Measurements from ENCODE around the gene NEURL1. TPM values are rescaled to one million over a fixed set of nuclear protein-coding genes. Genes with fewer than 3 reads are reported as not detected.

NEURL1 gene
- total RNA-seq, 3 donors from 2014 or later: 15.9 to 68.7 (median 42.9) TPM

DNA sequence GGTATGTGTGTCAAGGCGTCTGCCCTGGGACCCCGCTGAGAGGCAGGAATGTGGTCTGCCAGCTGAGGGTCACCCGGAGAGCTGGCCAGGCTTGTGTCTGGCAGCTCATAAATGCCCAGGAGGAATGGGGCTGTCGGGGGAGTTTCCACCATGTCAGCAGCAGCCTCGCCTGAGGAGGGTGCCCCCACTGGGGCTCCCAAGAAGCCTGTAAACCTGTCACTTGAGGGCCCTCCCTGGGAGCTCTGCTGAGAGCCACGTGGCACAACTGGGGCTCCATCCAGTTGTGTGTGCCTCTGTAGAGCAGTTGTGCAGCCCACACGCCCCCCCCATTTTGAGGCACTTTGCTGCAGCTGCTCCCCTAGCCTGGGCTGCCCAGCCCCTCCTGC, 70.6 kb downstream of the NEURL1 start:
- DNase-seq (peak in 2 of 3 donors; percentile 25 to 37), ATAC-seq (no peak)
- Histone ChIP-seq H3K36me3 (ENCODE audit: low read depth) (no peaks in the 10 kb centered on the region), H3K4me3 (no peak overlapping the region), H3K9me3 (no peaks in the 10 kb centered on the region), H3K4me1 (ENCODE audit: low read depth) (no peaks in the 10 kb centered on the region)
- intact Hi-C loops (cut with DNase I, micrococcal nuclease): no loop called here
- no peak for TF ChIP-seq CTCF (IDR thresholded peaks at IDR 0.05)

DNA sequence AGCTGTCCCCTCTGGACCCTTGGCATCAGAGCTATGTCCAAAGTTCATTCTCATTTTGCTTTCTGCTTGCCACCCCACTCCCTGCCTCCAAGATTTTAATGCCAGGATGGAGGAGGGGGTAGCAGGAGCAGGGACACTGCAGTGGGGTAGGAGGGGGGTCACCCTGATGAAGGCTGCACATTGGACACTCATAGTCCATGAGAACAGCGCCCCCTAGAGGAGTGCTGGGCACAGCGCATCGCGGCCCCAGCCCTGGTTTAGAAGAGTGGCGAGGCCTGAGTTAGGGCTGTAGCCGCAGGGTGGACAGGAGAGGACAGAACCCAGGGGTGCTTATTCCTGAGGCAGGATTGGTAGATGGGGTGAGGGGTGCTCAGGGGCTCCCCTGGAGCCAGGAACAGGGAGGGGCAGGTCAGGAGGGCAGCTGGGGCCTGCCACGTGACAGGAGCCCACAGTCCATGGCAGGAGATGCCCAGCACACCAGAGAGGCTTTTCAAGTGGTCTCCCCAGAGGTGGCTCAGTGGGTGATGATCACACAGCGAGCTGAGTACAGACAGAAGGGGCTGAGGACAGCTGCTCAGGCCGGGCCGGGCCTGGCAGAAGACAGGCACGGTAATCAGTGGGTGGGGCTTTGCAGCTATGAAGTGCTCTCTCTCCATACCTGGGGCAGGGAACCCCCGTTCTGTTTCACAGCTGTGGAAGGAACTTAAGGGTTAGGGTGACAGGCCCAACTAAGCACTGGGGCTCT, 71.4 kb downstream of the NEURL1 start:
- peak; percentile 49 to 67 (median 60) for DNase-seq
- H3K4me3 ChIP-seq: no peak overlapping the region
- H3K36me3 ChIP-seq (ENCODE audit: low read depth): no peaks in the 10 kb centered on the region
- intact Hi-C loops (cut with DNase I, micrococcal nuclease): no loop called here
- H3K4me1 ChIP-seq (ENCODE audit: low read depth): no peaks in the 10 kb centered on the region
- no peaks in the 10 kb centered on the region for H3K9me3 ChIP-seq
- peak; percentile 41 for TF ChIP-seq CTCF (IDR thresholded peaks at IDR 0.05)
- peak; percentile 81 for ATAC-seq

DNA sequence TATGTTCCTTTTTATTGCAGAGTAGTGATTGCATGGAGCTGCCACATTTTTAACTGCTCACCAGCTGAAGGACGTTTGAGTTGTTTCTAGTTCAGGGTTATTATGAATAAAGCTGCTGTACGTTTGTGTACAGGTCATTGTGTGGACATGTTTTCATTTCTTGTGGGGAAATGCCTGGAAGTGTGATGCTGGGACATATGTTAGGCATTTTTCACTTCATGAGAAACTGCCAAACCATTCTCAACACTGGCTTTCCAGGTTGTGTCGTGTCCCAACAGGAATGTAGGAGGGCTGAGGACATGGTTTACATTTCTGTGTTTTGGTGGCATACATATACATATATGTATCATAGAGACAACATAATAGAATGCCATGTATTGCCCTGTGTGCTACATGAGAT, 73.0 kb downstream of the NEURL1 start:
- Histone ChIP-seq H3K4me1 (ENCODE audit: low read depth) (peaks cover 3% of the 10 kb centered on the region), H3K9me3 (no peaks in the 10 kb centered on the region), H3K36me3 (ENCODE audit: low read depth) (no peaks in the 10 kb centered on the region), H3K4me3 (no peak overlapping the region)
- intact Hi-C loops (cut with DNase I, micrococcal nuclease): no loop called here
- TF ChIP-seq CTCF (IDR thresholded peaks at IDR 0.05): no peak
- no peak for ATAC-seq
- DNase-seq: no peak

- H3K9me3 ChIP-seq: no peaks in the 10 kb centered on the region
- no peak for TF ChIP-seq CTCF (IDR thresholded peaks at IDR 0.05)
- DNase-seq (no peak), ATAC-seq (no peak)
- peaks cover 3% of the 10 kb centered on the region for H3K4me1 ChIP-seq (ENCODE audit: low read depth)
- no peaks in the 10 kb centered on the region for H3K36me3 ChIP-seq (ENCODE audit: low read depth)
- H3K4me3 ChIP-seq: no peak overlapping the region
- intact Hi-C loops (cut with DNase I, micrococcal nuclease): no loop called here
These were observed 75.0 kb downstream of the NEURL1 start for GRCh38 chr10:103568505-103568904.

- DNase-seq (peak in 1 of 3 donors; percentile 16), ATAC-seq (no peak)
- H3K4me1 ChIP-seq (ENCODE audit: low read depth): peaks cover 3% of the 10 kb centered on the region
- no peak overlapping the region for H3K4me3 ChIP-seq
- no peaks in the 10 kb centered on the region for H3K9me3 ChIP-seq
- H3K36me3 ChIP-seq (ENCODE audit: low read depth): no peaks in the 10 kb centered on the region
- no peak for TF ChIP-seq CTCF (IDR thresholded peaks at IDR 0.05)
- intact Hi-C loops (cut with DNase I, micrococcal nuclease): no loop called here
These were observed 76.4 kb downstream of the NEURL1 start for GRCh38 chr10:103569896-103570295.
